H1 (cell line): ENCODE results near the gene CKAP5. TPM values are rescaled to one million over a fixed set of nuclear protein-coding genes. Genes with fewer than 3 reads are reported as not detected.

Source experiments
- CTCF ChIA-PET: fragments of 300-600 bp; sonication (Branson Sonifier 250); formaldehyde crosslinking; loops from one replicate; lab custom pipeline; 2021; ENCODE audit not compliant: partially characterized antibody; lab: Charles Lee
- POLR2A ChIA-PET: fragments of 300-600 bp; sonication (Branson Sonifier 250); formaldehyde crosslinking; loops from one replicate; lab custom pipeline; 2021; ENCODE audit warnings: inconsistent platforms; ENCODE audit not compliant: partially characterized antibody; lab: Charles Lee
- DNase-seq, 2 experiments: peaks; one replicate each; pipeline versions ENCODE4 v3.0.0 to v3.0.0-alpha.2; 2010 to 2022; ENCODE audit warnings: low spot score in 2 of 2, low read depth in 1 of 2, mixed read lengths in 1 of 2
- FAIRE-seq: peaks from 2 replicates; lab custom pipeline; 2011; peaks lifted over from hg19 to GRCh38; lab: Jason Lieb, UNC
- H2AFZ ChIP-seq: 2 replicates; pipeline ENCODE4 v1.8.1; 2012; ENCODE audit warnings: low read length, inconsistent platforms
- H2AK5ac ChIP-seq: 2 replicates; pipeline ENCODE4 v1.6.1; 2013; ENCODE audit warnings: low read depth, low read length
- H2BK120ac ChIP-seq: replicated peaks from 2 replicates; pipeline ENCODE3; 2013; ENCODE audit warnings: low read depth, low read length, inconsistent platforms
- H2BK12ac ChIP-seq: 2 replicates; pipeline ENCODE4 v1.6.1; 2013; ENCODE audit warnings: low read depth, low read length
- H2BK15ac ChIP-seq: 2 replicates; pipeline ENCODE4 v1.6.1; 2013; ENCODE audit warnings: low read length
- H2BK20ac ChIP-seq: 2 replicates; pipeline ENCODE4 v1.6.1; 2013; ENCODE audit warnings: low read length
- H2BK5ac ChIP-seq: 2 replicates; pipeline ENCODE4 v1.6.1; 2013; ENCODE audit warnings: low read depth, low read length
- H3K14ac ChIP-seq: 2 replicates; pipeline ENCODE4 v1.6.1; 2013; ENCODE audit warnings: inconsistent platforms; ENCODE audit not compliant: insufficient read length
- H3K18ac ChIP-seq: 2 replicates; pipeline ENCODE4 v1.6.1; 2013; ENCODE audit warnings: low read length; ENCODE audit errors: extremely low read depth
- H3K23ac ChIP-seq: 2 replicates; pipeline ENCODE4 v1.6.1; 2013; ENCODE audit warnings: inconsistent platforms; ENCODE audit not compliant: insufficient read length
- H3K23me2 ChIP-seq: 2 replicates; pipeline ENCODE4 v1.6.1; 2013; ENCODE audit warnings: low read depth, low read length
- H3K27ac ChIP-seq: 2 replicates; pipeline ENCODE4 v1.6.1; 2011; ENCODE audit warnings: low read depth, low read length, inconsistent platforms
- H3K27me3 ChIP-seq, 4 experiments: replicated peaks in 1 of 4; 1 replicate in 1 of 4; 2 replicates in 3 of 4; pipeline versions ENCODE4 v1.6.1 to v1.8.1; 2011 to 2013; ENCODE audit warnings: low read length in 3 of 4, mild to moderate bottlenecking in 3 of 4, inconsistent platforms in 2 of 4, mixed read lengths in 2 of 4, moderate library complexity in 1 of 4; ENCODE audit not compliant: control insufficient read depth in 3 of 4, insufficient read depth in 3 of 4; ENCODE audit errors: extremely low read depth in 1 of 4
- H3K36me3 ChIP-seq, 4 experiments: 2 replicates each; pipeline versions ENCODE4 v1.6.1 to v1.8.1; 2011 to 2013; ENCODE audit warnings: mild to moderate bottlenecking in 4 of 4, low read length in 3 of 4, moderate library complexity in 2 of 4, control low read depth in 1 of 4, inconsistent platforms in 1 of 4; ENCODE audit not compliant: insufficient read depth in 4 of 4, control insufficient read depth in 2 of 4
- H3K4ac ChIP-seq: replicated peaks from 2 replicates; pipeline ENCODE3; 2013; ENCODE audit warnings: low read length, low read depth, mixed read lengths, inconsistent platforms; ENCODE audit not compliant: insufficient read length
- H3K4me1 ChIP-seq, 4 experiments: replicated peaks in 1 of 4; 1 replicate in 1 of 4; 2 replicates in 3 of 4; pipeline versions ENCODE4 v1.6.1 to v1.8.1; 2011 to 2013; ENCODE audit warnings: low read length in 3 of 4, inconsistent platforms in 2 of 4, mixed read lengths in 1 of 4; ENCODE audit not compliant: insufficient read depth in 4 of 4, control insufficient read depth in 3 of 4
- H3K4me2 ChIP-seq, 2 experiments: 2 replicates each; pipeline versions ENCODE4 v1.6.1 to v1.8.1; 2011 to 2013; ENCODE audit warnings: low read depth in 2 of 2, low read length in 2 of 2, control low read depth in 1 of 2, inconsistent platforms in 1 of 2, mild to moderate bottlenecking in 1 of 2; ENCODE audit not compliant: insufficient read depth in 1 of 2
- H3K4me3 ChIP-seq, 4 experiments: fragments of 200-600, 300-600 bp in 1 of 4; sonication (generic), shearing (Covaris generic), sonication (Bioruptor Twin) in 1 of 4; 2 replicates each; pipeline versions ENCODE4 v1.5.1 to v1.8.1; 2011 to 2016; ENCODE audit warnings: low read length in 4 of 4, low read depth in 3 of 4, control low read depth in 2 of 4, inconsistent platforms in 2 of 4, mild to moderate bottlenecking in 2 of 4, mixed read lengths in 1 of 4, moderate library complexity in 1 of 4; ENCODE audit not compliant: insufficient read depth in 2 of 4; ENCODE audit errors: extremely low read depth in 1 of 4
- H3K56ac ChIP-seq: replicated peaks from 2 replicates; pipeline ENCODE3; 2013; ENCODE audit warnings: low read depth, mild to moderate bottlenecking, mixed read lengths, low read length, inconsistent platforms; ENCODE audit not compliant: insufficient read length
- H3K79me1 ChIP-seq: 2 replicates; pipeline ENCODE4 v1.6.1; 2013; ENCODE audit warnings: low read depth, low read length, control low read depth
- H3K79me2 ChIP-seq, 2 experiments: 2 replicates each; pipeline versions ENCODE4 v1.6.1 to v1.8.1; 2012 to 2013; ENCODE audit warnings: low read length in 2 of 2, mild to moderate bottlenecking in 2 of 2, inconsistent platforms in 1 of 2; ENCODE audit not compliant: insufficient read depth in 2 of 2, control insufficient read depth in 1 of 2
- H3K9ac ChIP-seq, 4 experiments: replicated peaks in 1 of 4; 1 replicate in 1 of 4; 2 replicates in 3 of 4; pipeline versions ENCODE4 v1.6.1 to v1.8.1; 2011 to 2013; ENCODE audit warnings: low read depth in 3 of 4, low read length in 3 of 4, control low read depth in 2 of 4, mild to moderate bottlenecking in 2 of 4, moderate library complexity in 2 of 4, inconsistent platforms in 1 of 4; ENCODE audit errors: extremely low read depth in 1 of 4
- H3K9me3 ChIP-seq, 2 experiments: 2 replicates each; pipeline versions ENCODE4 v1.6.1 to v1.8.1; 2012 to 2013; ENCODE audit warnings: mild to moderate bottlenecking in 2 of 2, moderate library complexity in 2 of 2, control low read depth in 1 of 2, inconsistent platforms in 1 of 2, low read depth in 1 of 2, low read length in 1 of 2, mixed read lengths in 1 of 2; ENCODE audit not compliant: insufficient read depth in 2 of 2
- H4K20me1 ChIP-seq, 2 experiments: replicated peaks in 1 of 2; 2 replicates each; pipeline versions ENCODE3 to v1.8.1; 2011 to 2013; ENCODE audit warnings: inconsistent platforms in 2 of 2, low read length in 2 of 2, mild to moderate bottlenecking in 1 of 2; ENCODE audit not compliant: insufficient read depth in 2 of 2, control insufficient read depth in 1 of 2
- H4K5ac ChIP-seq: 2 replicates; pipeline ENCODE4 v1.6.1; 2013; ENCODE audit warnings: low read length, low read depth, mixed read lengths, inconsistent platforms; ENCODE audit not compliant: insufficient read length
- H4K8ac ChIP-seq: 2 replicates; pipeline ENCODE4 v1.8.0; 2013; ENCODE audit warnings: mild to moderate bottlenecking, moderate library complexity, low read length, inconsistent platforms; ENCODE audit not compliant: insufficient read depth; ENCODE audit errors: extremely low read depth
- H4K91ac ChIP-seq: replicated peaks from 2 replicates; pipeline ENCODE3; 2013; ENCODE audit warnings: low read length, mixed read lengths, inconsistent platforms; ENCODE audit not compliant: insufficient read length
- ASH2L ChIP-seq: fragments of 200-600, 300-600 bp; sonication (generic); IDR thresholded peaks from one replicate; pipeline ENCODE4 v1.7.1; 2017; ENCODE audit warnings: low read length
- EZH2 ChIP-seq: fragments of 200-600 bp; sonication (generic); IDR thresholded peaks from 2 replicates; pipeline ENCODE4 v1.7.1; 2012; ENCODE audit warnings: low read depth, mild to moderate bottlenecking, moderate library complexity, low read length, inconsistent platforms; ENCODE audit not compliant: severe bottlenecking
- POU5F1 ChIP-seq: IDR thresholded peaks from 2 replicates; pipeline ENCODE4 v1.6.1; 2011; ENCODE audit warnings: low read depth, mild to moderate bottlenecking, low read length, moderate library complexity
- SAP30 ChIP-seq: fragments of 300-600 bp; sonication (generic); IDR thresholded peaks from 2 replicates; pipeline ENCODE4 v1.7.1; 2012; ENCODE audit warnings: low read length, moderate library complexity, mild to moderate bottlenecking, inconsistent platforms; ENCODE audit not compliant: insufficient read depth, insufficient replicate concordance
- ZNF274 ChIP-seq: IDR thresholded peaks from 2 replicates; pipeline ENCODE4 v1.7.0; 2012; ENCODE audit warnings: low read length, borderline replicate concordance; ENCODE audit errors: extremely low read depth
- WGBS, 2 experiments: shearing (Covaris generic) in 1 of 2; methylation state at CpG; one replicate each; pipeline versions ENCODE4 v1.1.6 to v1.1.7; 2013 to 2015; ENCODE audit warnings: low lambda C conversion rate in 2 of 2, mixed read lengths in 2 of 2, inconsistent platforms in 1 of 2, low coverage in 1 of 2, missing lambda C conversion rate in 1 of 2; ENCODE audit not compliant: insufficient replicate concordance in 2 of 2, insufficient coverage in 1 of 2, insufficient read length in 1 of 2; ENCODE audit errors: extremely low coverage in 1 of 2, missing lambda C conversion rate in 1 of 2; 5-methylcytosine and 5-hydroxymethylcytosine counted together
- polyA plus RNA-seq, 7 experiments: library from polyadenylated mRNA; depleted of rRNA in 3 of 7; stranded (reverse) in 5 of 7; unstranded in 2 of 7; fragments of >200 nt in 5 of 7; fragments of 200-250 nt in 2 of 7; gene quantifications; 1 replicate in 5 of 7; 2 replicates in 1 of 7; 4 replicates in 1 of 7; pipeline versions ENCODE4 v1.2.1 to v1.2.3, GENCODE V29; 2011 to 2013; ENCODE audit warnings: missing spikeins in 2 of 7, mixed read lengths in 2 of 7
- total RNA-seq: library from RNA; stranded (reverse); fragmentation: NEBNext Ultra II Directional; extraction: Animal tissue kit (Norgen Biotek cat#: 25700); gene quantifications from 2 replicates; pipeline ENCODE4 v1.2.1, GENCODE V29; 2021

The CKAP5 gene
- total and polyA plus RNA-seq, 2 of the 8 experiments (the other 6 are each of a cell fraction or from before 2014, with no cell fraction given): 64.8 to 185 TPM

DNA sequence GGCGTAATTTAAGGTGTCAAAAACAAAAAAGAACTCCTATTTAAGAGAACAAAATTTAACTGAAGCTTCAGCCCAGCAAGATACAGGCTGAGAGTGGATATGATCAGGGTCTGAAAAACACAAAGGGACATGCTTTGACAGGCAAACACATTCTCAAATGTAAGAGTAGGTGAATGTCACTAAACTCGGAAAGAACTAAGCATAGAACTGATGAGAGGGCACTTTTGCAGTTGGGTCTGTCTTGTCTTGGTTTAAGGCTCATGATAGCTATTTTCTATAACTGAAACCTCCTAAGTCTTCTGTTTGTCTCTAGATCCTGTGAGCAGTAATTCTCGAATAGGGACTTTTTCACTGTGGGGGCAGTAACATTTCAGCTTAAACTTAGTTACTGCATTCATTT, 100.1 kb downstream of the CKAP5 start:
- Histone ChIP-seq H4K20me1 (no peaks in the 10 kb centered on the region), H2AFZ (no peak overlapping the region)
- no peak for FAIRE-seq

More for the DNA sequence above, 100.1 kb downstream of the CKAP5 start:
- Histone ChIP-seq H3K4me3 (no peak overlapping the region), H4K8ac (no peak overlapping the region), H3K4me1 (no peaks in the 10 kb centered on the region), H3K27ac (no peak overlapping the region), H2BK15ac (no peak overlapping the region), H4K91ac (no peak overlapping the region), H3K23ac (no peak overlapping the region), H3K36me3 (peaks cover 30 to 93% (median 73%) of the 10 kb centered on the region in 4 experiments), H2BK20ac (no peak overlapping the region), H3K56ac (no peak overlapping the region), H2BK5ac (no peak overlapping the region), H2BK120ac (no peak overlapping the region), H3K4ac (no peak overlapping the region), H3K23me2 (no peaks in the 10 kb centered on the region), H3K79me1 (no peaks in the 10 kb centered on the region), H4K5ac (no peak overlapping the region), H3K79me2 (no peaks in the 10 kb centered on the region), H2AK5ac (no peak overlapping the region), H3K27me3 (no peaks in the 10 kb centered on the region), H3K18ac (no peak overlapping the region), H2BK12ac (no peak overlapping the region), H3K14ac (no peak overlapping the region), H3K9ac (no peak overlapping the region), H3K9me3 (no peaks in the 10 kb centered on the region), H3K4me2 (no peak overlapping the region)
- no peak for TF ChIP-seq EZH2
- TF ChIP-seq ASH2L: no peak
- TF ChIP-seq POU5F1: no peak
- no peak for TF ChIP-seq ZNF274
- no peak for TF ChIP-seq SAP30
- ChIA-PET POLR2A (no interaction called here), CTCF (interaction anchor here (0.6 kb wide), 1 partner anchor 892 kb away, joined by 3 read pairs; no protein-coding TSS in a partner anchor)
- 84% methylated on average over 3 of the region's 3 CpGs; no CpG with 5 or more reads in 1 of the 2 experiments for WGBS, 2 experiments
- DNase-seq: no peak
